Epithelial cell of proximal tubule (primary cell): ENCODE data around the gene ZNF607. TPM values are rescaled to one million over a fixed set of nuclear protein-coding genes. Genes with fewer than 3 reads are reported as not detected.
"Not testable (repeated sequence)": the region's sequence is repeated elsewhere in the genome, so short reads cannot be mapped to it uniquely, and the experiment has no call there.

Experiments
- DNase-seq: peaks from one replicate; pipeline ENCODE4 v3.0.0-alpha.2; 2011; ENCODE audit warnings: low read depth
- H3K4me3 ChIP-seq: 2 replicates; pipeline ENCODE4 v1.5.1; 2011; ENCODE audit warnings: low read depth, mild to moderate bottlenecking, low read length
- CTCF ChIP-seq: conservative IDR thresholded peaks from 2 replicates; pipeline ENCODE4 v1.5.1; 2012; ENCODE audit warnings: low read depth, mild to moderate bottlenecking, low read length
- total RNA-seq: library from RNA; depleted of rRNA; stranded (reverse); fragments of >200 nt; gene quantifications from 2 replicates; pipeline ENCODE4 v1.2.3, GENCODE V29; 2015

Gene ZNF607
- 2.1 and 5.7 TPM in 2 replicates for total RNA-seq

- DNase-seq, result peak; percentile 46
- peak; percentile 63 for TF ChIP-seq CTCF
- H3K4me3 ChIP-seq, result peak within 1 kb of the TSS; percentile 95
These were observed at the start of gene ZNF607 for GRCh38 chr19:37719111-37719926. Gene ZNF607 (minus strand): TSS chr19:37719761. CDS start chr19:37711618, 8,143 bp downstream.

- no peak for DNase-seq
- no peak overlapping the region for H3K4me3 ChIP-seq
- TF ChIP-seq CTCF, result no peak
These were observed 43.9 kb upstream of the ZNF607 start for GRCh38 chr19:37763488-37763887.

GRCh38 chr19:37757683-37758082, 38.1 kb upstream of the ZNF607 start:
- not testable (repeated sequence) for DNase-seq, H3K4me3 ChIP-seq

GRCh38 chr19:37738371-37738770, 18.8 kb upstream of the ZNF607 start:
- H3K4me3 ChIP-seq, result no peak overlapping the region
- no peak for TF ChIP-seq CTCF
- DNase-seq, result no peak

- DNase-seq, result no peak
- no peak for TF ChIP-seq CTCF
These were observed 5.6 kb upstream of the ZNF607 start for GRCh38 chr19:37725181-37725580.

GRCh38 chr19:37719927-37720265, 335 bp upstream of the ZNF607 start:
- TF ChIP-seq CTCF, result no peak
- no peak for DNase-seq
- H3K4me3 ChIP-seq, result peak overlapping the region; percentile 95

More at GRCh38 chr19:37725181-37725580, 5.6 kb upstream of the ZNF607 start:
- no peak overlapping the region for H3K4me3 ChIP-seq

- DNase-seq, result no peak
- TF ChIP-seq CTCF, result no peak
- H3K4me3 ChIP-seq, result peak overlapping the region; percentile 95
These were observed 1.3 kb downstream of the ZNF607 start for GRCh38 chr19:37718304-37718703.
